Measurements from ENCODE around the gene NHS. TPM values are rescaled to one million over a fixed set of nuclear protein-coding genes. Genes with fewer than 3 reads are reported as not detected.

Gene NHS
- total and polyA plus RNA-seq, 2 of the 4 experiments (the other 2 are of a cell fraction), result 0.36 to 0.90 TPM

DNA sequence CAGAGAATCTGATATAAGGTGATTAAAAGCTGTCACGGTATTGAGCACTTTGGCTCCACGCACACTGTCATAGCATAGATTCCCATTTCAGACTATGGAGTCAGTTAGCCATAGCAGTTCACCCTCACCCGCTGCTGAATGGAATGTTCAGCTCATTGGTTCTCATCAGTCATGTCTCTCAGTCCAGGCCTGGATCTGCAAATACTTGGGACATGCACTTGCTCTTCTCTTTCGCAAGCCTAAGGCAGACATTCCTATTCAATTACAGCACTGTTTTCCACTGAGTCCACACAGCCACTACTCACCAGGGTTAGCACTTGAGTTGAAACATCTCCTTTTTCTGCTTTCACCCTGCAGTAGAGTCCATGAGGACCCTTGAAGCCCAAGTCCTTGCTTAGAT is 331.7 kb downstream of the NHS start:
- ChIA-PET POLR2A (ENCODE audit: unreplicated experiment) (no interaction called here), CTCF (no interaction called here)
- in situ Hi-C loops (cut with MboI; ENCODE audit: low sequenced_read_pairs) (no loop called here), dilution Hi-C loops (cut with HindIII; ENCODE audit: low sequenced_read_pairs, unreplicated experiment) (no loop called here), intact Hi-C loops (cut with micrococcal nuclease) (no loop called here)
- DNase-seq (peak; percentile 83), ATAC-seq (ENCODE audit: low read depth) (peak; percentile 88)
- BruUV-seq (replicated peaks), result no TSS peak
- no peaks in the 10 kb centered on the region for H4K20me1 ChIP-seq (ENCODE audit: insufficient read depth, low read length)
- no peak overlapping the region for H3K18ac ChIP-seq (ENCODE audit: low read depth, low read length)
- H2AFZ ChIP-seq (replicated peaks; ENCODE audit: low read length, poor library complexity), result no peak overlapping the region
- H3K27ac ChIP-seq (ENCODE audit: insufficient read depth, low read length), result peak overlapping the region; percentile 27; the same call in 1 of the 2 replicates
- H2BK5ac ChIP-seq (ENCODE audit: low read depth, low read length, poor library complexity, severe bottlenecking), result no peak overlapping the region
- no peaks in the 10 kb centered on the region for H3K79me1 ChIP-seq (ENCODE audit: low read depth in 1 of 2, low read length in 2 of 2)
- no peak overlapping the region for H2BK120ac ChIP-seq (ENCODE audit: low read depth, low read length)
- no peaks in the 10 kb centered on the region; the same call in 1 of the 2 replicates for H3K27me3 ChIP-seq (ENCODE audit: control insufficient read depth, insufficient read depth, low read length)
- H4K91ac ChIP-seq (ENCODE audit: insufficient read depth, low read depth, low read length), result no peak overlapping the region
- no peaks in the 10 kb centered on the region for H3K9me3 ChIP-seq (ENCODE audit: control insufficient read depth, insufficient read depth, low read length)
- H2AK9ac ChIP-seq (replicated peaks; ENCODE audit: low read depth, low read length, poor library complexity), result no peak overlapping the region
- H3K4me3 ChIP-seq (ENCODE audit: insufficient read depth, low read depth, low read length), result no peak overlapping the region
- H2AK5ac ChIP-seq (ENCODE audit: low read depth, low read length), result no peak overlapping the region
- 0 out of 2 replicates have a peak, but pooled peaks cover 6% of the 10 kb centered on the region for H3K9me1 ChIP-seq (ENCODE audit: insufficient read depth, low read length)
- H3K23ac ChIP-seq (ENCODE audit: low read depth, low read length), result no peak overlapping the region
- peaks cover 3% of the 10 kb centered on the region for H3K4me1 ChIP-seq (ENCODE audit: control insufficient read depth, insufficient read depth, low read length)
- no peak overlapping the region for H3K4me2 ChIP-seq (ENCODE audit: low read depth, low read length)
- no peak overlapping the region for H3K9ac ChIP-seq (ENCODE audit: low read depth, low read length)
- no peak overlapping the region for H4K8ac ChIP-seq (ENCODE audit: low read depth in 2 of 2, low read length in 2 of 2)
- no peak overlapping the region for H3K4ac ChIP-seq (ENCODE audit: low read depth, low read length)
- H3K14ac ChIP-seq (replicated peaks; ENCODE audit: low read depth, low read length), result no peak overlapping the region
- H2BK20ac ChIP-seq (ENCODE audit: low read depth, low read length), result no peak overlapping the region
- H4K5ac ChIP-seq (ENCODE audit: low read depth, low read length), result no peak overlapping the region
- H3K36me3 ChIP-seq (ENCODE audit: control insufficient read depth, insufficient read depth, low read length), result no peaks in the 10 kb centered on the region
- H2BK15ac ChIP-seq (ENCODE audit: low read depth, low read length), result no peak overlapping the region
- H3K56ac ChIP-seq (ENCODE audit: extremely low read depth, insufficient read depth, low read length), result no peak overlapping the region
- TF ChIP-seq CEBPB (IDR thresholded peaks at IDR 0.05; ENCODE audit: low read depth, low read length) (peak; percentile 95), SMC3 (IDR thresholded peaks at IDR 0.05; ENCODE audit: low read depth, low read length) (no peak)
- no CpG with 5 or more reads among the region's 4 CpGs for WGBS, 2 experiments (ENCODE audit: extremely low coverage in 2 of 2, insufficient read length in 1 of 2)
